HG02610 (cell line): ENCODE measurements around the gene TMEM140.
"Not testable (repeated sequence)": the region's sequence is repeated elsewhere in the genome, so short reads cannot be mapped to it uniquely, and the experiment has no call there.

Experiments
- ATAC-seq: cut with Tn5 transposase; IDR thresholded peaks from one replicate; pipeline ENCODE4 v1.9.1; 2021; ENCODE audit warnings: mild to moderate bottlenecking, moderate library complexity; ENCODE audit not compliant: unreplicated experiment

The TMEM140 gene

GRCh38 chr7:135211946-135212685 lies 64.2 kb downstream of the TMEM140 start:
- ATAC-seq: not testable (repeated sequence)

- no peak for ATAC-seq
Measured at GRCh38 chr7:135213831-135214230, 66.0 kb downstream of the TMEM140 start.

- ATAC-seq: no peak
Measured at GRCh38 chr7:135215180-135215579, 67.3 kb downstream of the TMEM140 start.

- no peak for ATAC-seq
Measured at GRCh38 chr7:135215698-135216097, 67.8 kb downstream of the TMEM140 start.
